ENCODE measurements around the gene LIPA. TPM values are rescaled to one million over a fixed set of nuclear protein-coding genes. Genes with fewer than 3 reads are reported as not detected.
"Not testable (repeated sequence)": the region's sequence is repeated elsewhere in the genome, so short reads cannot be mapped to it uniquely, and the experiment has no call there.

Gene LIPA
- total RNA-seq, 2 experiments from 2014 or later = 23.5 to 29.2 TPM

- POLR2A ChIA-PET = no interaction called here
- Mint-ChIP-seq H3K36me3 (ENCODE audit: low read depth) (no peaks in the 10 kb centered on the region), H3K27me3 (ENCODE audit: low read depth) (peaks cover 24% of the 10 kb centered on the region), H3K9me3 (ENCODE audit: insufficient read depth) (no peaks in the 10 kb centered on the region), H3K4me1 (ENCODE audit: low read depth) (peaks cover 2% of the 10 kb centered on the region), H3K27ac (no peak overlapping the region), H3K4me3 (no peak overlapping the region)
- CTCF ChIA-PET = interaction anchor here (1.1 to 1.5 kb wide), 4 partner anchors 58 to 145 kb away, joined by 3 to 4 read pairs (median 4); partner anchors contain the start of genes IFIT3 and IFIT5
- DNase-seq (no peak), ATAC-seq (no peak)
Observed at GRCh38 chr10:89269433-89270152, 18.0 kb upstream of the LIPA start.

- ATAC-seq (no peak), DNase-seq (no peak)
- ChIA-PET CTCF (no interaction called here), POLR2A (no interaction called here)
- H3K4me3 Mint-ChIP-seq = no peak overlapping the region
- peaks cover 6% of the 10 kb centered on the region for H3K27me3 Mint-ChIP-seq (ENCODE audit: low read depth)
- peaks cover 6% of the 10 kb centered on the region for H3K9me3 Mint-ChIP-seq (ENCODE audit: insufficient read depth)
- peaks cover 2% of the 10 kb centered on the region for H3K4me1 Mint-ChIP-seq (ENCODE audit: low read depth)
- H3K27ac Mint-ChIP-seq = no peak overlapping the region
- H3K36me3 Mint-ChIP-seq (ENCODE audit: low read depth) = peaks cover 2% of the 10 kb centered on the region
Observed at GRCh38 chr10:89266721-89267453, 15.3 kb upstream of the LIPA start.

- Mint-ChIP-seq H3K4me1 (ENCODE audit: low read depth) (peaks cover 11% of the 10 kb centered on the region), H3K36me3 (ENCODE audit: low read depth) (peaks cover 2% of the 10 kb centered on the region), H3K27me3 (ENCODE audit: low read depth) (peaks cover 11% of the 10 kb centered on the region), H3K9me3 (ENCODE audit: insufficient read depth) (peaks cover 6% of the 10 kb centered on the region), H3K4me3 (no peak overlapping the region), H3K27ac (no peak overlapping the region)
- no peak for DNase-seq
- POLR2A ChIA-PET = no interaction called here
- CTCF ChIA-PET = interaction anchor here (0.9 to 1.6 kb wide), 2 partner anchors 101 to 158 kb away, joined by 3 read pairs; no protein-coding TSS in a partner anchor
- no peak for ATAC-seq
Observed at GRCh38 chr10:89263531-89263930, 12.0 kb upstream of the LIPA start.

- peaks cover 11% of the 10 kb centered on the region for H3K4me1 Mint-ChIP-seq (ENCODE audit: low read depth)
- H3K27me3 Mint-ChIP-seq (ENCODE audit: low read depth) = peaks cover 13% of the 10 kb centered on the region
- H3K27ac Mint-ChIP-seq = no peak overlapping the region
- DNase-seq = no peak
- no peak for ATAC-seq
- peaks cover 6% of the 10 kb centered on the region for H3K9me3 Mint-ChIP-seq (ENCODE audit: insufficient read depth)
- ChIA-PET POLR2A (no interaction called here), CTCF (interaction anchor here (1.6 kb wide), 1 partner anchor 158 kb away, joined by 3 read pairs; no protein-coding TSS in a partner anchor)
- H3K36me3 Mint-ChIP-seq (ENCODE audit: low read depth) = peaks cover 2% of the 10 kb centered on the region
- H3K4me3 Mint-ChIP-seq = no peak overlapping the region
Observed at GRCh38 chr10:89263091-89263490, 11.5 kb upstream of the LIPA start.

- ChIA-PET POLR2A (no interaction called here), CTCF (interaction anchor here (0.9 kb wide), 1 partner anchor 136 kb away, joined by 3 read pairs; no protein-coding TSS in a partner anchor)
- ATAC-seq = no peak
- Mint-ChIP-seq H3K4me3 (no peak overlapping the region), H3K27me3 (ENCODE audit: low read depth) (peaks cover 18% of the 10 kb centered on the region), H3K9me3 (ENCODE audit: insufficient read depth) (peaks cover 6% of the 10 kb centered on the region), H3K36me3 (ENCODE audit: low read depth) (peaks cover 2% of the 10 kb centered on the region), H3K4me1 (ENCODE audit: low read depth) (peaks cover 11% of the 10 kb centered on the region), H3K27ac (no peak overlapping the region)
- DNase-seq = no peak
Observed at GRCh38 chr10:89262086-89263051, 10.8 kb upstream of the LIPA start.

- ChIA-PET CTCF (no interaction called here), POLR2A (no interaction called here)
- Mint-ChIP-seq H3K27ac (no peak overlapping the region), H3K4me1 (ENCODE audit: low read depth) (peaks cover 9% of the 10 kb centered on the region), H3K27me3 (ENCODE audit: low read depth) (peaks cover 18% of the 10 kb centered on the region), H3K9me3 (ENCODE audit: insufficient read depth) (peaks cover 8% of the 10 kb centered on the region), H3K36me3 (ENCODE audit: low read depth) (peaks cover 9% of the 10 kb centered on the region), H3K4me3 (no peak overlapping the region)
- DNase-seq (no peak), ATAC-seq (no peak)
Observed at GRCh38 chr10:89258881-89259280, 7.3 kb upstream of the LIPA start.

GRCh38 chr10:89257581-89257980 lies 6.0 kb upstream of the LIPA start:
- Mint-ChIP-seq H3K4me1 (ENCODE audit: low read depth) (peaks cover 9% of the 10 kb centered on the region), H3K36me3 (ENCODE audit: low read depth) (peaks cover 19% of the 10 kb centered on the region), H3K27me3 (ENCODE audit: low read depth) (peaks cover 18% of the 10 kb centered on the region), H3K4me3 (no peak overlapping the region), H3K9me3 (ENCODE audit: insufficient read depth) (peaks cover 19% of the 10 kb centered on the region), H3K27ac (no peak overlapping the region)
- ChIA-PET CTCF (interaction anchor here (1.0 kb wide), 1 partner anchor 307 kb away, joined by 5 read pairs; no protein-coding TSS in a partner anchor), POLR2A (interaction anchor here (1.3 kb wide), 1 partner anchor 135 kb away, joined by 6 read pairs; the partner anchor contains the start of gene IFIT1)
- DNase-seq = no peak
- ATAC-seq = no peak

GRCh38 chr10:89256962-89257361 lies 5.4 kb upstream of the LIPA start:
- peaks cover 19% of the 10 kb centered on the region for H3K9me3 Mint-ChIP-seq (ENCODE audit: insufficient read depth)
- H3K4me1 Mint-ChIP-seq (ENCODE audit: low read depth) = peaks cover 9% of the 10 kb centered on the region
- ChIA-PET POLR2A (no interaction called here), CTCF (interaction anchor here (1.5 kb wide), 1 partner anchor 157 kb away, joined by 3 read pairs; the partner anchor contains the start of gene IFIT5)
- H3K4me3 Mint-ChIP-seq = no peak overlapping the region
- H3K27ac Mint-ChIP-seq = no peak overlapping the region
- peaks cover 18% of the 10 kb centered on the region for H3K27me3 Mint-ChIP-seq (ENCODE audit: low read depth)
- ATAC-seq (no peak), DNase-seq (no peak)
- peaks cover 19% of the 10 kb centered on the region for H3K36me3 Mint-ChIP-seq (ENCODE audit: low read depth)

- DNase-seq (no peak), ATAC-seq (no peak)
- Mint-ChIP-seq H3K4me1 (ENCODE audit: low read depth) (peaks cover 9% of the 10 kb centered on the region), H3K9me3 (ENCODE audit: insufficient read depth) (peaks cover 19% of the 10 kb centered on the region), H3K4me3 (no peak overlapping the region), H3K27me3 (ENCODE audit: low read depth) (peaks cover 18% of the 10 kb centered on the region), H3K27ac (no peak overlapping the region), H3K36me3 (ENCODE audit: low read depth) (peaks cover 19% of the 10 kb centered on the region)
- ChIA-PET CTCF (interaction anchor here (1.0 to 1.5 kb wide), 3 partner anchors 10 to 306 kb away, joined by 3 read pairs; partner anchors contain the start of gene IFIT5), POLR2A (no interaction called here)
Observed at GRCh38 chr10:89256340-89256739, 4.8 kb upstream of the LIPA start.

- no peak for ATAC-seq
- H3K4me1 Mint-ChIP-seq (ENCODE audit: low read depth) = peaks cover 12% of the 10 kb centered on the region
- no peak overlapping the region for H3K4me3 Mint-ChIP-seq
- H3K27me3 Mint-ChIP-seq (ENCODE audit: low read depth) = peaks cover 18% of the 10 kb centered on the region
- no peak overlapping the region for H3K27ac Mint-ChIP-seq
- peaks cover 19% of the 10 kb centered on the region for H3K36me3 Mint-ChIP-seq (ENCODE audit: low read depth)
- DNase-seq = no peak
- peaks cover 19% of the 10 kb centered on the region for H3K9me3 Mint-ChIP-seq (ENCODE audit: insufficient read depth)
- ChIA-PET CTCF (interaction anchor here (1.0 to 1.5 kb wide), 3 partner anchors 10 to 307 kb away, joined by 3 read pairs; partner anchors contain the start of gene IFIT5), POLR2A (no interaction called here)
Observed at GRCh38 chr10:89255793-89256192, 4.2 kb upstream of the LIPA start.

- Mint-ChIP-seq H3K9me3 (ENCODE audit: insufficient read depth) (peaks cover 19% of the 10 kb centered on the region), H3K27me3 (ENCODE audit: low read depth) (peaks cover 18% of the 10 kb centered on the region), H3K36me3 (ENCODE audit: low read depth) (peaks cover 19% of the 10 kb centered on the region), H3K4me1 (ENCODE audit: low read depth) (peaks cover 12% of the 10 kb centered on the region)
- H3K27ac Mint-ChIP-seq, H3K4me3 Mint-ChIP-seq, POLR2A ChIA-PET, ATAC-seq, DNase-seq: not testable (repeated sequence)
- CTCF ChIA-PET = interaction anchor here (1.0 to 1.5 kb wide), 3 partner anchors 9 to 308 kb away, joined by 3 read pairs; partner anchors contain the start of gene IFIT5
Observed at GRCh38 chr10:89255091-89255579, 3.6 kb upstream of the LIPA start.
